MM.1S (cell line): Measurements from ENCODE around the gene NAB1.

Source experiments
- DNase-seq: peaks from one replicate; pipeline ENCODE4 v3.0.0-alpha.2; 2015
- H2AFZ ChIP-seq: fragments of 300-600 bp; sonication (generic); 2 replicates; pipeline ENCODE4 v1.6.0; 2016; ENCODE audit warnings: antibody characterized with exemption, low read length
- H3F3A ChIP-seq: fragments of 300-600 bp; sonication (generic); 2 replicates; pipeline ENCODE4 v1.6.1; 2016; ENCODE audit warnings: mild to moderate bottlenecking, antibody characterized with exemption, low read length, moderate library complexity, mixed read lengths; ENCODE audit not compliant: insufficient read depth
- H3K27ac ChIP-seq: fragments of 300-600 bp; sonication (generic); 2 replicates; pipeline ENCODE4 v1.5.1; 2016; ENCODE audit warnings: mild to moderate bottlenecking, low read length
- H3K27me3 ChIP-seq: fragments of 300-600 bp; sonication (generic); replicated peaks from 2 replicates; pipeline ENCODE4 v1.6.0; 2016; ENCODE audit warnings: low read length; ENCODE audit not compliant: insufficient read depth
- H3K36me3 ChIP-seq: fragments of 300-600 bp; sonication (generic); replicated peaks from 2 replicates; pipeline ENCODE4 v1.6.1; 2016; ENCODE audit warnings: mild to moderate bottlenecking, low read length, mixed read lengths; ENCODE audit not compliant: insufficient read depth
- H3K4me1 ChIP-seq: fragments of 300-600 bp; sonication (generic); 2 replicates; pipeline ENCODE4 v1.6.1; 2016; ENCODE audit warnings: low read length, mixed read lengths
- H3K4me2 ChIP-seq: fragments of 300-600 bp; sonication (generic); 2 replicates; pipeline ENCODE4 v1.6.0; 2016; ENCODE audit warnings: low read depth, low read length
- H3K4me3 ChIP-seq: fragments of 300-600 bp; sonication (generic); 2 replicates; pipeline ENCODE4 v1.5.1; 2016; ENCODE audit warnings: low read length, mixed read lengths
- H3K79me2 ChIP-seq: fragments of 300-600 bp; sonication (generic); 2 replicates; pipeline ENCODE4 v1.6.1; 2016; ENCODE audit warnings: mixed run types, low read length, mixed read lengths
- H3K9ac ChIP-seq: fragments of 300-600 bp; sonication (generic); 2 replicates; pipeline ENCODE4 v1.6.1; 2016; ENCODE audit warnings: low read length, mixed read lengths
- H3K9me2 ChIP-seq: fragments of 300-600 bp; sonication (generic); replicated peaks from 2 replicates; pipeline ENCODE4 v1.6.1; 2016; ENCODE audit warnings: mild to moderate bottlenecking, low read length, mixed read lengths; ENCODE audit not compliant: insufficient read depth
- H3K9me3 ChIP-seq: fragments of 300-600 bp; sonication (generic); replicated peaks from 2 replicates; pipeline ENCODE4 v1.6.1; 2016; ENCODE audit warnings: mild to moderate bottlenecking, low read length, mixed read lengths; ENCODE audit not compliant: insufficient read depth
- H4K20me1 ChIP-seq: fragments of 300-600 bp; sonication (generic); 2 replicates; pipeline ENCODE4 v1.6.1; 2016; ENCODE audit warnings: mild to moderate bottlenecking, low read length, moderate library complexity, mixed read lengths; ENCODE audit not compliant: insufficient read depth
- CTCF ChIP-seq: fragments of 300-600 bp; sonication (generic); IDR thresholded peaks from 2 replicates; pipeline ENCODE4 v1.5.1; 2016; ENCODE audit warnings: antibody characterized with exemption, low read length, mixed read lengths
- EZH2 ChIP-seq: fragments of 300-600 bp; sonication (generic); optimal IDR thresholded peaks from 2 replicates; pipeline ENCODE3; 2017; ENCODE audit warnings: low read depth, mild to moderate bottlenecking, antibody characterized with exemption, low read length, mixed read lengths
- EZH2phosphoT487 ChIP-seq: fragments of 300-600 bp; sonication (generic); IDR thresholded peaks from 2 replicates; pipeline ENCODE4 v1.6.1; 2018; ENCODE audit warnings: antibody characterized with exemption, low read length

The NAB1 gene

GRCh38 chr2:190684931-190685330, 36.0 kb downstream of the NAB1 start:
- no peaks in the 10 kb centered on the region for H4K20me1 ChIP-seq
- TF ChIP-seq EZH2, result no peak
- no peak for TF ChIP-seq EZH2phosphoT487
- TF ChIP-seq CTCF, result no peak
- H3K4me2 ChIP-seq, result no peak overlapping the region
- H3K4me3 ChIP-seq, result no peak overlapping the region
- no peaks in the 10 kb centered on the region for H3F3A ChIP-seq
- H3K36me3 ChIP-seq, result no peaks in the 10 kb centered on the region; the same call in 1 of the 2 replicates
- no peaks in the 10 kb centered on the region for H3K4me1 ChIP-seq
- H3K27ac ChIP-seq, result no peak overlapping the region
- DNase-seq, result no peak
- H3K9me3 ChIP-seq, result no peaks in the 10 kb centered on the region
- H3K9ac ChIP-seq, result no peak overlapping the region
- H2AFZ ChIP-seq, result no peak overlapping the region
- no peaks in the 10 kb centered on the region for H3K27me3 ChIP-seq
- H3K79me2 ChIP-seq, result no peaks in the 10 kb centered on the region
- H3K9me2 ChIP-seq, result no peaks in the 10 kb centered on the region

GRCh38 chr2:190685333-190685732, 36.5 kb downstream of the NAB1 start:
- H3K27ac ChIP-seq, result no peak overlapping the region
- no peaks in the 10 kb centered on the region for H3K4me1 ChIP-seq
- H3K4me2 ChIP-seq, result no peak overlapping the region
- no peaks in the 10 kb centered on the region; the same call in 1 of the 2 replicates for H3K36me3 ChIP-seq
- no peaks in the 10 kb centered on the region for H4K20me1 ChIP-seq
- no peak overlapping the region for H3K4me3 ChIP-seq
- no peaks in the 10 kb centered on the region for H3K79me2 ChIP-seq
- no peak for DNase-seq
- H2AFZ ChIP-seq, result no peak overlapping the region
- TF ChIP-seq EZH2 (no peak), CTCF (no peak), EZH2phosphoT487 (no peak)
- H3K27me3 ChIP-seq, result no peaks in the 10 kb centered on the region
- H3K9ac ChIP-seq, result no peak overlapping the region
- H3F3A ChIP-seq, result no peaks in the 10 kb centered on the region
- H3K9me2 ChIP-seq, result no peaks in the 10 kb centered on the region
- H3K9me3 ChIP-seq, result no peaks in the 10 kb centered on the region

GRCh38 chr2:190693533-190694232, 44.8 kb downstream of the NAB1 start:
- Histone ChIP-seq H3F3A (no peaks in the 10 kb centered on the region; the same call in 1 of the 2 replicates), H3K27ac (no peak overlapping the region), H3K9ac (no peak overlapping the region), H2AFZ (no peak overlapping the region), H3K79me2 (no peaks in the 10 kb centered on the region), H4K20me1 (no peaks in the 10 kb centered on the region), H3K9me2 (no peaks in the 10 kb centered on the region), H3K4me1 (no peaks in the 10 kb centered on the region), H3K4me3 (no peak overlapping the region), H3K27me3 (no peaks in the 10 kb centered on the region), H3K36me3 (no peaks in the 10 kb centered on the region), H3K9me3 (no peaks in the 10 kb centered on the region), H3K4me2 (no peak overlapping the region)
- DNase-seq, result no peak
- TF ChIP-seq CTCF (no peak), EZH2phosphoT487 (no peak), EZH2 (no peak)
